Activated CD8-positive, alpha-beta memory T cell treated with anti-CD3 and anti-CD28 coated beads for 1 hour (primary cell): ENCODE data around the gene COL15A1.
"Not testable (repeated sequence)": the region's sequence is repeated elsewhere in the genome, so short reads cannot be mapped to it uniquely, and the experiment has no call there.

Source experiments
- DNase-seq, 2 donors: peaks; one replicate each; pipeline ENCODE4 v3.0.0-alpha.2; 2020; ENCODE audit warnings: low read depth in 1 of 2; ENCODE audit errors: extremely low read depth in 1 of 2

Gene COL15A1

GRCh38 chr9:99008203-99008602 lies 64.5 kb downstream of the COL15A1 start:
- DNase-seq: no peak

GRCh38 chr9:99010393-99010792 lies 66.7 kb downstream of the COL15A1 start:
- DNase-seq: not testable (repeated sequence)

GRCh38 chr9:99011161-99011709 lies 67.5 kb downstream of the COL15A1 start:
- no peak for DNase-seq

GRCh38 chr9:99012957-99013512 lies 69.3 kb downstream of the COL15A1 start:
- no peak for DNase-seq

- no peak for DNase-seq
These were observed 69.8 kb downstream of the COL15A1 start for GRCh38 chr9:99013550-99013949.

GRCh38 chr9:99015448-99015847 lies 71.7 kb downstream of the COL15A1 start:
- DNase-seq: no peak

- no peak for DNase-seq
These were observed 72.2 kb downstream of the COL15A1 start for GRCh38 chr9:99015890-99016289.

- DNase-seq: no peak
These were observed 73.1 kb downstream of the COL15A1 start for GRCh38 chr9:99016681-99017387.

GRCh38 chr9:99018653-99019052 lies 74.9 kb downstream of the COL15A1 start:
- DNase-seq: no peak

GRCh38 chr9:99019510-99020331 lies 76.0 kb downstream of the COL15A1 start:
- no peak for DNase-seq

GRCh38 chr9:99020786-99021436 lies 77.2 kb downstream of the COL15A1 start:
- DNase-seq: no peak

GRCh38 chr9:99021512-99021911 lies 77.8 kb downstream of the COL15A1 start:
- DNase-seq: no peak

GRCh38 chr9:99023231-99023630 lies 79.5 kb downstream of the COL15A1 start:
- no peak for DNase-seq

GRCh38 chr9:99023831-99024230 lies 80.1 kb downstream of the COL15A1 start:
- no peak for DNase-seq

- DNase-seq: no peak
These were observed 81.3 kb downstream of the COL15A1 start for GRCh38 chr9:99024959-99025358.

- DNase-seq: no peak
These were observed 82.0 kb downstream of the COL15A1 start for GRCh38 chr9:99025616-99026270.

- DNase-seq: no peak
These were observed 82.7 kb downstream of the COL15A1 start for GRCh38 chr9:99026271-99026955.

GRCh38 chr9:99026956-99027298 lies 83.2 kb downstream of the COL15A1 start:
- DNase-seq: no peak

GRCh38 chr9:99027443-99027842 lies 83.7 kb downstream of the COL15A1 start:
- DNase-seq: no peak

GRCh38 chr9:99029083-99029645 lies 85.5 kb downstream of the COL15A1 start:
- no peak for DNase-seq
